KBM-7 (cell line): Measurements from ENCODE around the gene AIFM1.
A peak's percentile ranks its signal among the peaks of the same experiment; 100 is the strongest.

Experiments
- DNase-seq: peaks from one replicate; pipeline ENCODE4 v3.0.0-alpha.2; 2015
- in situ Hi-C: fragments of 300-500 bp; cut with MboI; formaldehyde crosslinking; loops from 2 replicates; pipeline ENCODE4 v1.14.3; 2020; ENCODE audit warnings: low sequenced_read_pairs, low pct_unique_long_range_greater_than_20kb, mixed read lengths

Gene AIFM1

DNA sequence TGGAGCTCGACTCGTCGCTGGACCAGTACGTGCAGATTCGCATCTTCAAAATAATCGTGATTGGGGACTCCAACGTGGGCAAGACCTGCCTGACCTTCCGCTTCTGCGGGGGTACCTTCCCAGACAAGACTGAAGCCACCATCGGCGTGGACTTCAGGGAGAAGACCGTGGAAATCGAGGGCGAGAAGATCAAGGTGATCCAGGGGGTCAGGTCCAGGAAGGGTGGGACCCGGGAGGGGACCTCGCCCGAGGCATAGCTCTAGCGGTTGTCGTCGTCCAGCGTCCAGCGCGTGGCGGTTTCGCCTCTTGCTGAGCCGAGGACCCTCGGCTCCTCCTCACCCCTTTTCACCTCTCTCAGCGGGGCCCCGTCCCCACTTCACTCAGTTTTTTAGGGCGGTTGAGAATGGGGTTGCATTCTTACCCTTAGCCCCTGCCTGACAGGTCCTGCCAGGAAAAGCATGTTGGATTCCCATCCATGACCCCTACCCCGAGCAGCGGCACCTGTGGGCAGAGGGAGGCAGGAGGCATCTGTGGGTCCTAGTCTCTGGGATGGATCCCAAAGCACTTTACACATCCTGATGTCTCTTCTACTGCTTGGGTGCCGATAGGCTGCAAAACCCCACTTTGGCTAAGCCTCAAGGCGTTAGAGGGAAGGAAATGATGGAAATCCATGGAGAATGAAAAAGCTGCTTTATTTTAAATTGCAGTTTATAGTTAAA is 6.6 kb upstream of the AIFM1 start:
- DNase-seq = no peak
- in situ Hi-C loops = no loop called here

DNA sequence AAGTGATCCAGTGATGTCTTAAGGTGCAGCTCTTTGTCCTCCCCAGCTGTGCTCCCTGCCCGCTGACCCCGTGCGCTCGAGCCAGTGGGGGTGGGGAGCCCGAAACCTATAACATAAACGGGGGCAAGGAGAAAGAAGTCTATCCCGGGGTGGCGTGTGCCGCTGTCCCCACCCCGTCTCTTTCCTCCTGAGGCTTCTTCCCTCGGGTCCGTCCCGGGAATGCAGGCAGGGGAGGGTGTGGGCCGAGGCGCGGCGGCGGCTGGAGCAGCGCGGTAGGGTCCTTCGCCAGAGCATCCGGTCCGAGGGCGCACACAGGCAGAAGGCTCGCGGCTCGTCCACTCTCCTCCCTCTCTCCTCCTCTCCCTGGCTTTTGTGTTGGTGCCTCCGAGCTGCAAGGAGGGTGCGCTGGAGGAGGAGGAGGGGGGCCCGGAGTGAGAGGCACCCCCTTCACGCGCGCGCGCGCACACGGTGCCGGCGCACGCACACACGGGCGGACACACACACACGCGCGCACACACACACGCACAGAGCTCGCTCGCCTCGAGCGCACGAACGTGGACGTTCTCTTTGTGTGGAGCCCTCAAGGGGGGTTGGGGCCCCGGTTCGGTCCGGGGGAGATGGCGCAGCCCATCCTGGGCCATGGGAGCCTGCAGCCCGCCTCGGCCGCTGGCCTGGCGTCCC is 5.9 kb upstream of the AIFM1 start, which contains the start of gene RAB33A:
RAB33A (plus strand) TSS at position 517 of the 681 bp plus-strand sequence; CDS start at position 618, 101 bp downstream.
- in situ Hi-C loops = no loop called here

DNA sequence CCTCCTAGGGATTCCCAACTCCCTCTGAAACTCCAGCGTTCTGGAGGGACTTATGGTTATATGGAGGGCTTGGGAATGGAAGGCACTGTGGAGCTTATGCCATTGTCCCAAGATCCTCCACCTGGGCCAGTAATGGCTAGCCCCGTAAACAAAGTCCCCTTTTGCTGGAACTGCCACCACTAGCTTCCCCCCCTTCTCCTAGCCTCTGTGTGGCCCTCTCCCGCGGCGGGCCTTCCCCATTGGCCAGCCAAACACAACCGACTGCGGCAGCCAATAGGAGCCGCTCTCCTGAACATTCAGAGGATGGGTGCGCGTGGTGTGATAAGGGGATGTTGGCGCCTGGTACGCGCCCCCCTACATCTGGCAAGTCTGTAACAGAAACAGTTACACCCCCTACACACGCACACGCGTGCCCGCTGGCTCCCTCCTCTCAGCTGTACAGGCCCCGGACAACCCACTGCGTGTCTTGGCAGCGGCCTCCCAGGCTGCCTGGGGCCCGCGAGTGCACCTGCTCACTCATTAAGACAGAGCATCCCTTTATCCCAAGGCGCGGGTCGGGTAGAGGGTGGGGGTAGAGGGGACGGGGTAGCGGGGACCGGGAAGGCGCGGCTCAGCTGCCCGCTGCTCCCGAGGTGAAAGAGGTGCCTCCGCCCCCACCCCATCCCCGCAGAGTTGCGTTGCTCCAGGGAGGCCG is 5.3 kb upstream of the AIFM1 start:
- DNase-seq = peak; percentile 94

More for the DNA sequence above, 5.9 kb upstream of the AIFM1 start, which contains the start of gene RAB33A:
- peak; percentile 61 for DNase-seq

DNA sequence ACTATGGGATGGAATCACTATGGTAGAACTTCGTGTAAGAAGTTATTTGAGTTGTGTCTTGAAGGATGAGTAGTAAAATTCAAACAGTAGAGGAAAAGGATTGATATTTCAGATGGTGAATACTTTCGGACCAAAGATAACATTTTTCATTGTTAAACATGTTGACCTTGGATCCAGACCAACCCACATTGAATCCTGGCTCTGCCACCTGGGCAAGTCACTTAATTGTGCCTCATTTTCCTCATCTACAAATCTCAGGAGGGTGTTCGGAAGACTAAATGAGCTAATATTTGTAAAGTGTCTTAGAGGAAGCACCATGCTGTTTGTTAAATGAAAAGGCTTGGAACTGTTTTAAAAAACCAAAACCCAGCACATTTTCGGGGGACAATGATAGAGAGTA is 1.4 kb upstream of the AIFM1 start:
- no peak for DNase-seq
- in situ Hi-C loops = no loop called here

More for the DNA sequence above, 5.3 kb upstream of the AIFM1 start:
- in situ Hi-C loops = no loop called here

DNA sequence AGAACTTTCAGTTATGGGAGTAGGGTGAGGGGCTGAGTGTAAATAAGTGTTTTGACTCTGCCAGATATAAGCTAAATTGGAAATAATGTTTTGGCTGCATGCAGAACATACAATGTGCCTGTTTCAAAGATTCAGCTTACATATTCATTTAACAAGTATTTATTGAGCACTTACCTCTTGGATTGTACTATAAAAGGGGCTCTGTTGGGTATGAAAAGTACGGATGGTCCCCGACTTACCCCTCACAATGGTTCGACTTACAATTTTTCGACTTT is 799 bp upstream of the AIFM1 start:
- no peak for DNase-seq
- in situ Hi-C loops = no loop called here

DNA sequence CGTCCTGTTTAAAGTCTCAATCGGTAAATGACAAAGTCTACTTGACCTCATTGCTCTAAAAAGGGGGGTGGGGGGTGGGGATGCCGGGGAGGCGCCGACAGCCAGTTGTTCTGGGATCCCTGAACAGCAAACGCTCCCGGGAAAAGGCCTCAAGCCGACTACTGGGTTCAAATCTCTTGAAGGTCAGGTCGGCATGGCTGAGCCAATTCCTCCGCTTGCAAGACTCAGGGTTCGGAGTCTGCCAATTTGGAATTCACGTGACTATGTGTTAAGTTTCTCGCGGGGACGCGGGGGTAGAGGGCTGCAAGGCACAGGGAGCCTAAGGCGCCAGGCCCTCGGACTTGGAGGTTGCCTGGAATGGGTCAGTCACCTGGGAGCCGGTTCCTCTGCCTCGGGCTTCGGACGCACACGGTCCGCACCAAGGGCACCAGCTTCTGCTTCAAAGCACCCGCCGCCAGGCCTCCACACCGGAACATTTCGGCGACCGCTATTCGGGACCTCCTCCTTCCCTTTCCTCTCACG is 399 bp downstream of the AIFM1 start:
- DNase-seq = no peak

DNA sequence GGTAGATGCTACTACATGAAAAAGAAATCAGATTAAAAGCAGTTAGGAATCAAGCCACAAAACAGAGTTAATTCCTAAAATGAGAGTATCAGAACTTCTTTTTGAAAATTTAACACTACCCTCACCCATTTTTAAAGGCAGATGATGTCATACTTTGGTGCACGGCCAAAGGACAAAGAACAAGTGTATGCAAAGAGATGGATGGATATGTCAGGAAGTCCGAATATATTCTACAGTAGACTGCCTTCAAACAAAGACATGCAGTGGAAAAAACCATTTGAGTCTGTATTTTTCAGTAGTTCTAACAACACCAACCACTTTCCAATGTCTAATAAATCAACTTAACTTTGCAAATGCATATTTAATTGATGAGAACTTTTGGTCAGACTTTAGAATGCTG is 2.2 kb downstream of the AIFM1 start:
- DNase-seq = no peak
- in situ Hi-C loops = no loop called here

More for the DNA sequence above, 399 bp downstream of the AIFM1 start:
- in situ Hi-C loops = no loop called here

DNA sequence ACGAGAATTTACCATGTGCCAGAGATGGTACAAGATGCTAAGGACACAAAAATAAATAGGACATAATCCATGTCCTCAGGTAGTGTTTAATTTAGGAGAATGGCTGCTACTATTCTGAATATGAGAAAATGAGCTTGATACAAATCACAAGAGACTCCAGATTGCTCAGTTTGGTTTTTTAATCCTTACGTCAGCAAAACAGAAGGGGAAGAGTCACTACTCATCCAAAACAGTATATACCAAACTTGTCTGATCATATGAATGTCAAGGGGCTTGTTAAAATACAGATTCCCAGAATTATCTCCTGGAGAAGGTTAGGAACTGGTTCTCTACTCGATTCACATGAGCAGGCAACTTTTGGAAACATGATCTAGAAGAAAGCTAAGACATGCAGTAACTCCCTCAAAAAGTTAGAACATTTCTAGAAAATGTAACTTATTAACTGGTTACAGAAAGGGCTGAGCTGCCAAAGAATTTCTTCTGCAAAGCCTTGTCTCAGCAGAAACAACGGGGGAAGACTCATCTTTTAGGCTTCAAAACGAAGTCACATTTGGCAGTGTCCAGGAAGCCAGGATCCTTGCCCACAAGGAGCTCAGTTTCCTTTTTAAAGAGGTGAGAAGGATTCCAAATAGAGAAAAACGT is 3.4 kb downstream of the AIFM1 start:
- in situ Hi-C loops = no loop called here
- no peak for DNase-seq

DNA sequence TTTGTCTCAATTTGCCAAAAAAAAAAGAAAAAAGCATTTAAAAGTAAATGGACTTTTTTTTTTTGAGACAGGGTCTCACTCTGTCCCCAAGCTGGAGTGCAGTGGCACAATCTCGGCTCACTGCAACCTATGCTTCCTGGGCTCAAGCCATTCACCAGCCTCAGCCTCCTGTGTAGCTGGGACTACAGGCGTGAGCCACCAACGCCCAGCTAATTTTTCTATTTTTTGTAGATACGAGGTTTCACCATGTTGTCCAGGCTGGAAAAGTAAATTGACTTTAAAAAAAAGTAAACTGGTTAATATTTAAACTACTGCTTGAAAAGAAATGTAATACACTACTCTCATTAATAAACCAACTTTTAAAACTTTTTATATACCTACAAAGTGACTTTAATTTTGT is 5.9 kb downstream of the AIFM1 start:
- in situ Hi-C loops = no loop called here
- no peak for DNase-seq

DNA sequence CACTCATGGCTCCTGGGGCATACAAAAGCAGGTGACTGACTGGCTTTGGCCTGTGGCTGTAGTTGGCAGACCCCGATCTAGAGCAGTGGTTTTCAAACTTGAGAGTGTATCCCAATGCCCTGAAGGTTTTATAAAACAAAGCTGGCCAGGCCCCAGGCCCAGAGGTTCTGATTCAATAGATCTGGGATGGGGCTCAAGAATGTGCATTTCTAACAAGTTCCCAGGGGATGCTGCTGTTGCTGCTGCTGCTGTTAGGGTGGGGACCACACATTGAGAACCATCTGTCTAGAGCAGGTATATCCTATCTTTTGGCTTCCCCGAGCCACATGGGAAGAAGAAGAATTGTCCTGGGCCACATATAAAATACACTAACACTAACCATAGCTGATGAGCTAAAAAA is 7.3 kb downstream of the AIFM1 start:
- DNase-seq = no peak
- in situ Hi-C loops = no loop called here

DNA sequence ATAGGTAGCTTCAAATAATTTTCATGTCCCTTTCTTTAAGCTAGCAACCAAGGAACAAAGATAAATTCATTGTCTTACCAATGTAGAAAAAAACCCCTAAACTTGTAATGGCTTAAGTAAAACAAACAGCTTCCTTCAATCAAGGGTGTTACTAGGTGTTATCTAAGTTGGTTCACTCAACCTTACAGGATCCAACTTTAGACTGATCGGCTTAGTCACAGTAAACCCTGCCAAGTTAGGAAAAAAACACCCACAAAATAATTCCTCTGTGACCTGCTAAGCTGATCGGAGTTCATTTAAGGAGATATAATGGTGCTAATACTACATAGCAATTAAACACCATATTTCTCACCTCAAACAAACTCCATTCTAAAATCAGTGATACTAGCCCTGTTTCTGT is 10.1 kb downstream of the AIFM1 start:
- in situ Hi-C loops = no loop called here
- no peak for DNase-seq

DNA sequence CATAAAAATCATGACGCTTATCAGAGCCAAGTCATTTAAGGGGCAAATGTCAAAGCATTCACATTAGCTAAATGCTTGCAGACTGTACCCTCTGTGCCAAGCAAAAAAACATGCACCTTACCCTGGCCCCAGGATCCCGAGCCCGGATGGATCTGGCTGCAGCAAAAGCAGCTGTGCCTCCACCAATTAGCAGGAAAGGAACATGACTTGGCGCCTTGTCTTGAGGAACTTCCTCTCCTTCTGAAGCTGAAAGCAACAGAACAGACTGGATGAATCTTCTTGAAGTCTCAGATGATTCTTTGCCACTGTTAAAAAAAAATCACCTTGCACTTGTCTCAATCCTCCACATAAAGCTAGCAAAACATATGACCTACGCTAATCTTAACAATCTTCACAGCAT is 18.0 kb downstream of the AIFM1 start:
- in situ Hi-C loops = no loop called here
- DNase-seq = peak; percentile 24

DNA sequence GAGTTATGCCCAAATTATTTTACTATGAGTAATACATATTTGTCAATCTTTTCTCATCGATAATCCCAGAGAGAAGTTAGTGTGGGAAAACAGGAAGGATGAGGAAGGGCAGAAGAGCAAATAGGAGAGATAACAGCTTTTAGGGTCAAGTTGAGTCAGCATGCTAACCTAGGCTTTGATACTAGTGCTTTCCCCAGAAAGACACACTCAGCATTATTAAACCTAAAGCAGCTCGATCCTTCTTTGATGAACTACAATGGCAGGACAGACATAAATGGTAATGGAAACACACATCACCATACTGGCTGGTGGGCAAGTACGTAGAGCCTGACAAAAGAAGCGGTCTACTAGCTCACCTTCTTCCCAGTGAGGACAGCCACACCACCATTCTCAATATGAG is 20.5 kb downstream of the AIFM1 start:
- no peak for DNase-seq
- in situ Hi-C loops = no loop called here

DNA sequence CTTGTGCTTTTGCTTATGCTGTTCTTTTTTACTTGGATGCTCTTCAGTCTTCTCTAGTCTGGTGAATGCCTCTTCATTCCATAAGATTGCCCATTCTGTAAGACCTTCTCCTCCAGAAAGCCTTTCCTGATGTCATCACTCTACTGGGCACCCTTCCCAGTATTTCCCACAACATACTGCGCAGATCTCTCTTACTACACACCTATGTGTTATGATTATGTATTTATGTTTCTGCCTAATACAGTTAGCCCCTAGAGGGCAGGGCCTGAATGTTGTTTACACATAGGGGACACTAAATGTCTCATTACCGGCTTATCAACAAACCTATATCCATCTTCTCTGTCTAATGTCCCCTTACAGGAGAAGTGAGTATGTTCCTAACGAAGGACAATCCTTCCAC is 21.1 kb downstream of the AIFM1 start:
- in situ Hi-C loops = no loop called here
- no peak for DNase-seq

DNA sequence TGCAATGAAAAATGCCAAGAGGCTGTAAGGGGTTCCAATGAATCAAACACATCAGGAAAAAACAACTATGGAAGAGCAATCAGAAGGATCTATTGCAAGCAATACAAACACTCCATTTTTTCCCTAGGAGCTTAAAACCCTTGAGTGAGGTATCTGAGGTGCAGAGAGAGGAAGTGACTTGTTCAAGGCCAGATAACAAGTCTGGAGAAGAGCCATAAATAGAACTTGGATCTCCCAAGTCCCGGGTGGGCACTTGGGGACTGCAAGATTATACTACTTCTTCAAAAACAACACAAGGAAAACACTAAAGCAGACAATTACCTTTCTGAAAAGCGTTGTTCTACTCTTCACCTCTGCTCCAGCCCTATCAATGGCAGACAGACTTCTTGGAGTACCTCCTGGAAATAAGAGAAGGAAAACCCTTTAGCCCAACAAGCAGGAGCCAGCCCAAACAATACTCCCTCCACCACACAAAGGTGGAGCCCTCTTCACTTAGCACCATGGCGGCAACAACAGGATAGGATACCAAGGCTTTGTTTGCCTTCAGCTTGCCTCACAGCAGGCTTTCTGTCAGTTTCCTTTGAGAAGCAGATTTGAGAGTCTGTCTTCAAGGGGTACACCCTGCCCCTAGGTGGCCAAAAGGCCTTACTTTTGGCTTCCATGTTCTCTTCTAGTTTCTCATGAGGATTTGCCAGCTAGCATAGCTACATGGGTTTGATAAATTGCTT is 26.0 kb downstream of the AIFM1 start:
- peak; percentile 71 for DNase-seq
- in situ Hi-C loops = no loop called here

DNA sequence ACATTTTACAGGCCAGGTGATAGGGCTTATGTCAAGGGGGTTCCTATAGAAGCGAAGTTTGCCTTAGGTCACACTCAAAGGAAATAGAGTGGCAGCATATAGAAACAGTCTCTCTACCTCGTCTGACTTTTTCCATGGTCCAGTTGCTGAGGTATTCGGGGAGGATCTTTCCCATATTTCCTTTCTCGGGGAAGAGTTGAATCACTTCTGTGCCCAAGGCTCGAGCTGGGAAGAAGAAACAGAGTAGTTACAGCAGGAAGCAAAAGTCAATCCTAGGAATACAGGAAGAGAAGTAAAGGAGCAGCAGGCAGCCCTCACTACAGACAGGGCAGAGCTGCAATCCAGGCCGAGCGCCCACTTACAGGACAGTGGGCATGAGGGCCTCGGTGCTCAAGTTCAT is 28.7 kb downstream of the AIFM1 start:
- no peak for DNase-seq
- in situ Hi-C loops = no loop called here

DNA sequence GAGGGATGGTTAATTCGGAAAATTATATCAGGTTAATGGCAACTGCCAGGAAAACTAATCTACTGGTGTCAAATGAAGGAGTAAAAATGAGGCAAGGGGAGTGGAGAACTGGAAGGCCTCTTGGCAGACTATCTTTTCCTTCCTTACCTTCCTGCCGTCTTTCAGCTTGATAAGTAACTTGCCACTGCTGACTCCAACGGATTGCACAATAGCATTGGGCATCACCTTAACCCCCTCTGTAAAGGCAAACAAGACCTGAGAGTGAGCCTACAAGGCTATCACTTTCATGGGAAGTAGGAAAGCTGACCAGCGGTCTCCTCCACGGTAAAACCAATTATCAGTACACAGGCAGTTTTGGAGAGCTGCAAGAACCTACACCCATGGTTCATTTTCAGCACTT is 29.1 kb downstream of the AIFM1 start:
- no peak for DNase-seq
- in situ Hi-C loops = no loop called here

DNA sequence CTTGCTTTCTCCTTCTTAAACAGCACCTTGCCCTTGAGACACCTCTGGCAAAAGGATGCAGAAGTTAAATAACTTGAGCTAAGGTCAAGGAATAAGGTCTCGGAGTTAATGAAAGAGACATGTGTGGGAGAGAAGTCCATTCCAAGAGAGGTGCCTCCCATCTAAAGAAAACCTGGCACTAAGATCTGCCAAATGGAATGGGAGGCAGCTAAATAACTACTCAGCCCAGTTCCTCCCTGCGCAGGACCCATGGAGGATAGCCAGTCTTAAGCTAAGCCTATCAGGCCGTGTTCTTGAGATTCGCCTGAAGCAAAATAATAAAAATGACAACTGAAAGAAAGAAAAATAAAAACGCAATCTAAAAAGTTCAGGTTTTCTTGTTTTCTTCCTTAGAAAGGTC is 34.7 kb downstream of the AIFM1 start:
- in situ Hi-C loops = no loop called here
- DNase-seq = no peak
